SJSA1 (cell line): ENCODE results near the gene C2orf78. TPM values are rescaled to one million over a fixed set of nuclear protein-coding genes. Genes with fewer than 3 reads are reported as not detected.

Experiments used
- DNase-seq, 2 experiments: peaks; one replicate each; pipeline ENCODE4 v3.0.0-alpha.2; 2015 to 2020; ENCODE audit warnings: low spot score in 2 of 2, low read depth in 1 of 2
- H3K27ac ChIP-seq: fragments of 250-450 bp; sonication (Bioruptor Pico); 2 replicates; pipeline ENCODE4 v1.5.1; 2020; ENCODE audit warnings: mild to moderate bottlenecking, moderate library complexity
- H3K27me3 ChIP-seq: fragments of 250-450 bp; sonication (Bioruptor Pico); replicated peaks from 2 replicates; pipeline ENCODE4 v1.5.1; 2020; ENCODE audit warnings: mild to moderate bottlenecking, moderate library complexity
- H3K36me3 ChIP-seq: fragments of 250-450 bp; sonication (Bioruptor Pico); 2 replicates; pipeline ENCODE4 v1.5.1; 2020; ENCODE audit warnings: mild to moderate bottlenecking
- H3K4me1 ChIP-seq: fragments of 250-450 bp; sonication (Bioruptor Pico); replicated peaks from 2 replicates; pipeline ENCODE4 v1.6.1; 2021; ENCODE audit warnings: mild to moderate bottlenecking
- H3K4me3 ChIP-seq: fragments of 250-450 bp; sonication (Bioruptor Pico); 2 replicates; pipeline ENCODE4 v1.5.1; 2020; ENCODE audit warnings: mild to moderate bottlenecking
- H3K9me3 ChIP-seq: fragments of 250-450 bp; sonication (Bioruptor Pico); replicated peaks from 2 replicates; pipeline ENCODE4 v1.5.1; 2020; ENCODE audit warnings: mild to moderate bottlenecking
- total RNA-seq: library from RNA; depleted of rRNA; stranded (reverse); fragments of >200 nt; shearing (Covaris generic); gene quantifications from 2 replicates; pipeline ENCODE4 v1.2.3, GENCODE V29; 2014

Gene C2orf78
- total RNA-seq, 1 experiment from 2014 or later: 0.03 TPM

GRCh38 chr2:73837847-73838585 lies 54.0 kb downstream of the C2orf78 start:
- Histone ChIP-seq H3K27ac (no peak overlapping the region), H3K4me1 (peaks cover under 1% of the 10 kb centered on the region), H3K36me3 (peaks cover 64% of the 10 kb centered on the region), H3K27me3 (no peaks in the 10 kb centered on the region), H3K9me3 (no peaks in the 10 kb centered on the region), H3K4me3 (no peak overlapping the region)
- no peak for DNase-seq

GRCh38 chr2:73838889-73839534 lies 55.0 kb downstream of the C2orf78 start:
- no peak overlapping the region for H3K27ac ChIP-seq

GRCh38 chr2:73839653-73840411 lies 55.8 kb downstream of the C2orf78 start:
- no peak for DNase-seq

More at GRCh38 chr2:73838889-73839534, 55.0 kb downstream of the C2orf78 start:
- Histone ChIP-seq H3K27me3 (no peaks in the 10 kb centered on the region), H3K36me3 (peaks cover 62% of the 10 kb centered on the region), H3K4me1 (no peaks in the 10 kb centered on the region; the same call in 1 of the 2 replicates), H3K4me3 (no peak overlapping the region), H3K9me3 (no peaks in the 10 kb centered on the region)
- DNase-seq: peak in 1 of 2 experiments; percentile 3

DNA sequence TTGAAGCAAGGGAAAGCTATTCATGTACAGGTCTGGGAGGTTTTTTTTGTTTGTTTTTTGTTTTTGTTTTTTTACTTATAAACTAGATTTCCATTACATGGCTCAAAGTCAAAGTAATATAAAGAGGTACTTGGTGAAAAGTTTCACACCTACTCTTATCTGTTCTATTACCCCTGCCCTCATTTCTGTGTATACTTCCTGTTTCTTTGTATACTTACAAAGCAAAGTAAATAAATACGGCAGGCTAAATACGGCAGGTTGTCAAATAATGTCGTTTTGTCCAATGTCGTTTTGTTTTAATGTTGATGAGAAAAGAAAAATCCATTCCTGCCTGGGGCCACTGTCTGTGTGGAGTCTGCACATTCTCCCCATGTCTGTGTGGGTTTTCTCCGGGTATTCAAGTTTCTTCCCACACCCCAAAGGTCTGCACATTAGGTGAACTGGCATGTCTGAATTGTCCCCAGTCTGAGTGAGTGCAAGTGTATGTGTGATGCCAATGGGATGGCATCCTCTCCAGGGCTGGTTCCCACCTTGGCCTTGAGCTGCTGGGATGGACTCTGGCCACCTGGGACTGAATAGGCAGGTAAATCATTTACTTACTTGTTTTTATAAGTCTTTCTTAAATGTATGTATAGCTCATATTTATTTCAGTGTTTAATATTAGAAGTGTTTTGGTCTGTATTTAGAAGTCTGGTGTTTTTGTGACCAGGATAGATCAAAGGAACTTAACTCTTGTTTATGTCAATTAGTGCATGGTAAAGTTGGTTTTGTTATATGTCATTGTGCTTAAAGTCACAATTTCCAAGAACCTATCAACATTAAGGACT lies 58.1 kb downstream of the C2orf78 start:
- no peaks in the 10 kb centered on the region for H3K27me3 ChIP-seq
- H3K4me3 ChIP-seq: no peak overlapping the region
- peaks cover 67% of the 10 kb centered on the region for H3K36me3 ChIP-seq
- H3K4me1 ChIP-seq: no peaks in the 10 kb centered on the region; the same call in 1 of the 2 replicates
- DNase-seq: no peak
- H3K27ac ChIP-seq: no peak overlapping the region
- H3K9me3 ChIP-seq: no peaks in the 10 kb centered on the region

More at GRCh38 chr2:73839653-73840411, 55.8 kb downstream of the C2orf78 start:
- Histone ChIP-seq H3K4me3 (no peak overlapping the region), H3K36me3 (peaks cover 64% of the 10 kb centered on the region), H3K4me1 (no peaks in the 10 kb centered on the region; the same call in 1 of the 2 replicates), H3K27ac (no peak overlapping the region), H3K9me3 (no peaks in the 10 kb centered on the region), H3K27me3 (no peaks in the 10 kb centered on the region)

- H3K9me3 ChIP-seq: no peaks in the 10 kb centered on the region
- DNase-seq: no peak
- H3K4me3 ChIP-seq: no peak overlapping the region
Observed at GRCh38 chr2:73842739-73843019, 58.7 kb downstream of the C2orf78 start.

DNA sequence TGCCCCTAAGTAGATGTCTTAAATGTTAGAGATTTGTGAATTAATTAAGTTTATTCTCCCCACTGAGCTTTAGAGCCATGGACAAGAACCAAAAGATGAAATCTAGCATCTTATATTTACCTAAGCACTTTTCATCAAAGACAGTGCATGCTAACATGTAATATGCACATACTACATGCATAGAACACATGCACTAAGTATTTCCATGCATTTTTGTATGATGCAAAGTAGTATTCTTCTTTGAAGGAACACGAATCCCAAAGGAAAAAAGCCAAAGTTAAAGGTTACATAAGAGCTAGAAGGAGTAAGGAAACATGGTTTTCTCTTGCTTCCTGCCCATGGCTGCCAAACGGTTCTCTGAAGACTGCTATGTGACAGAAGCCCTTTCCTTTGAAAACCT lies 60.1 kb downstream of the C2orf78 start:
- DNase-seq: no peak
- Histone ChIP-seq H3K27me3 (no peaks in the 10 kb centered on the region), H3K27ac (no peak overlapping the region), H3K9me3 (no peaks in the 10 kb centered on the region), H3K36me3 (peaks cover 72% of the 10 kb centered on the region), H3K4me3 (no peak overlapping the region), H3K4me1 (no peaks in the 10 kb centered on the region; the same call in 1 of the 2 replicates)

More at GRCh38 chr2:73842739-73843019, 58.7 kb downstream of the C2orf78 start:
- no peaks in the 10 kb centered on the region for H3K27me3 ChIP-seq
- H3K36me3 ChIP-seq: peaks cover 70% of the 10 kb centered on the region
- H3K4me1 ChIP-seq: no peaks in the 10 kb centered on the region; the same call in 1 of the 2 replicates
- no peak overlapping the region for H3K27ac ChIP-seq

DNA sequence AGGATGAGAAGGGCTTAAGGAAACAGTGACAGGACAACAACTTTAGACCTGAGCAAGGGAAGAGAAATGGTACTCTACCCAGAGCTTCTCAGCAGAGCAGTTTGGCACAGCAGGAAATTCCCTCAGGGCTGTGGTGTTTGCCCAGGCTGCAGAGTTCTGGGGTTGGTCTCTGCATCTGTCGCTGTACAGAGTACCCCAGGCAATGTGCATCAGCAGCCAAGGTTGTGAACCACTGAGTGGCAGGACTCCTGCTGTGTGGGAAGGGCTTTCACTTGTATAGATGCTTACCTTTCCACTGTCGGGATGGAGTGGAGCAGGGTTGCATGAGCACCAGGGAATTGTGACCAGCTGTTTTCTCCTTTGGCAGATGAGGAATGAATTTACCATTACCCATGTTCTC lies 66.0 kb downstream of the C2orf78 start:
- no peaks in the 10 kb centered on the region for H3K9me3 ChIP-seq
- H3K27me3 ChIP-seq: no peaks in the 10 kb centered on the region
- no peak overlapping the region for H3K4me3 ChIP-seq
- H3K36me3 ChIP-seq: peaks cover 89% of the 10 kb centered on the region
- H3K4me1 ChIP-seq: peaks cover 15% of the 10 kb centered on the region
- H3K27ac ChIP-seq: no peak overlapping the region
- DNase-seq: no peak

GRCh38 chr2:73851274-73851673 lies 67.3 kb downstream of the C2orf78 start:
- no peaks in the 10 kb centered on the region for H3K27me3 ChIP-seq
- peaks cover 15% of the 10 kb centered on the region for H3K4me1 ChIP-seq
- no peak overlapping the region for H3K27ac ChIP-seq
- H3K36me3 ChIP-seq: peaks cover 90% of the 10 kb centered on the region
- H3K4me3 ChIP-seq: no peak overlapping the region
- no peaks in the 10 kb centered on the region for H3K9me3 ChIP-seq
- DNase-seq: no peak

DNA sequence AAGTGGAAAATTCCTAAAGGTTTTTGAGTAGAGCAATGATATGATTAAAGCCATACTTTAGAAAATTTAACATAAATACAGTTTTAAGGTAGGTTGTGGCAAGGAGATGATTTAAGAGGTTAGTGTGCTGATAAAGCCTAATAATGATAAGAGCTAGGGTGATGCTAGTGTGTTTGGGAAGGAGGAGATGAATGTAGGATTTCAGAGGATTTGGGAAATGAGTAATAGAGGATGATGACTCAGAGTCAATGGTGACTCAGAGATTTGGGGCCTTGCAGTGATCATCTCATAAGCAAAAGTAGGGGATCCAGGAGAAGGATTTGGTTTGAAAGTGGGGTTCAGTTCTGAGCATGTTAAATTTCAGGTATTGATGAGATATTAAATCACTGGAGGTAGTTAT lies 68.0 kb downstream of the C2orf78 start:
- Histone ChIP-seq H3K9me3 (no peaks in the 10 kb centered on the region), H3K27ac (peak overlapping the region; percentile 37; the same call in 1 of the 2 replicates), H3K36me3 (peaks cover 90% of the 10 kb centered on the region), H3K4me3 (no peak overlapping the region), H3K27me3 (no peaks in the 10 kb centered on the region), H3K4me1 (peaks cover 15% of the 10 kb centered on the region)
- DNase-seq: peak in 1 of 2 experiments; percentile 46

DNA sequence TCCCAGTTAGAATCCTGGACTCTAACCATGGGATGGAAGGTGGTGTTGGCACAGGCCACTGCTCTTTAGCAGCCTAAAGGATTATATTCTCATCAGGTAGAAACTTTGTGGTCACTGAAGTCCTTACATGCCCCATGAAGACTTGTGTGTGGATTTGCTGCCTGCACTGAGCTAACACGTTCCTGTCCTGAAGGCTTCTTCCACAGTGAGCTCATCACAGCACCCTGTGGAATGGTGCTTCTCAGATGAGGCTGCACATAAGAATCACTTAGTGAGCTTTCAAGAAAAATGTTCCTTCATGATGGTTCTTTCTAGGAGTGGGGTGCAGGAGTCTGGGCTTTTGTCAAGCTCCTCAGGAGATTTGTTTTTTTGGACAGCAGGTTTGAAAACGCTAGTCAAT lies 71.5 kb downstream of the C2orf78 start:
- peaks cover 19% of the 10 kb centered on the region for H3K4me1 ChIP-seq
- no peak overlapping the region for H3K4me3 ChIP-seq
- H3K27me3 ChIP-seq: no peaks in the 10 kb centered on the region
- H3K36me3 ChIP-seq: peaks cover 85% of the 10 kb centered on the region
- DNase-seq: no peak
- H3K27ac ChIP-seq: no peak overlapping the region
- no peaks in the 10 kb centered on the region for H3K9me3 ChIP-seq

- Histone ChIP-seq H3K4me1 (peaks cover 18% of the 10 kb centered on the region), H3K9me3 (no peaks in the 10 kb centered on the region), H3K36me3 (peaks cover 85% of the 10 kb centered on the region), H3K27me3 (no peaks in the 10 kb centered on the region), H3K4me3 (no peak overlapping the region), H3K27ac (no peak overlapping the region)
- DNase-seq: no peak
Observed at GRCh38 chr2:73856214-73856613, 72.2 kb downstream of the C2orf78 start.

- no peak overlapping the region for H3K4me3 ChIP-seq
- peaks cover 4% of the 10 kb centered on the region; the same call in 1 of the 2 replicates for H3K4me1 ChIP-seq
- no peaks in the 10 kb centered on the region for H3K27me3 ChIP-seq
- H3K27ac ChIP-seq: no peak overlapping the region
- no peaks in the 10 kb centered on the region for H3K9me3 ChIP-seq
- peaks cover 81% of the 10 kb centered on the region for H3K36me3 ChIP-seq
- peak; percentile 30 to 52 for DNase-seq
Observed at GRCh38 chr2:73859721-73860586, 76.0 kb downstream of the C2orf78 start.
